Mucosa of rectum (tissue), 2 donors: Measurements from ENCODE around the gene KLK2.

Experiments used
- H3K27ac ChIP-seq, 2 donors: one replicate each; pipeline ENCODE4 v1.7.0; 2013; ENCODE audit warnings: inconsistent platforms in 2 of 2, low read depth in 2 of 2, low read length in 2 of 2
- H3K27me3 ChIP-seq, 2 donors: one replicate each; pipeline ENCODE4 v1.7.0; 2013; ENCODE audit warnings: low read length in 2 of 2; ENCODE audit not compliant: control insufficient read depth in 2 of 2, insufficient read depth in 2 of 2
- H3K36me3 ChIP-seq, 2 donors: one replicate each; pipeline ENCODE4 v1.7.0; 2013; ENCODE audit warnings: low read length in 2 of 2; ENCODE audit not compliant: control insufficient read depth in 2 of 2, insufficient read depth in 2 of 2
- H3K4me1 ChIP-seq, 2 donors: one replicate each; pipeline ENCODE4 v1.7.0; 2013; ENCODE audit warnings: low read length in 2 of 2, mild to moderate bottlenecking in 1 of 2; ENCODE audit not compliant: control insufficient read depth in 2 of 2, insufficient read depth in 2 of 2
- H3K4me3 ChIP-seq, 2 donors: one replicate each; pipeline ENCODE4 v1.7.0; 2013; ENCODE audit warnings: low read length in 2 of 2
- H3K9ac ChIP-seq, 2 donors: one replicate each; pipeline ENCODE4 v1.7.0; 2013; ENCODE audit warnings: low read length in 2 of 2, low read depth in 1 of 2, mild to moderate bottlenecking in 1 of 2
- H3K9me3 ChIP-seq, 2 donors: one replicate each; pipeline ENCODE4 v1.7.0; 2013; ENCODE audit warnings: low read length in 2 of 2; ENCODE audit not compliant: control insufficient read depth in 2 of 2
- donor health status: healthy.
- donor health status: Normal muscosa, but diverticular disease.

Gene KLK2

GRCh38 chr19:50844296-50844935 is 28.8 kb upstream of the KLK2 start:
- Histone ChIP-seq H3K9ac (no peak overlapping the region), H3K27ac (no peak overlapping the region), H3K27me3 (no peaks in the 10 kb centered on the region), H3K4me1 (no peaks in the 10 kb centered on the region), H3K36me3 (no peaks in the 10 kb centered on the region), H3K9me3 (no peaks in the 10 kb centered on the region), H3K4me3 (no peak overlapping the region)

- Histone ChIP-seq H3K27ac (no peak overlapping the region), H3K27me3 (peaks cover 0 to 1% of the 10 kb centered on the region in 2 donors)
Observed at GRCh38 chr19:50850738-50851137, 22.5 kb upstream of the KLK2 start.

GRCh38 chr19:50851620-50852019 is 21.6 kb upstream of the KLK2 start:
- Histone ChIP-seq H3K9ac (no peak overlapping the region), H3K9me3 (no peaks in the 10 kb centered on the region), H3K27me3 (peaks cover 0 to 3% of the 10 kb centered on the region in 2 donors), H3K27ac (no peak overlapping the region), H3K36me3 (no peaks in the 10 kb centered on the region), H3K4me1 (no peaks in the 10 kb centered on the region), H3K4me3 (no peak overlapping the region)

More at GRCh38 chr19:50850738-50851137, 22.5 kb upstream of the KLK2 start:
- Histone ChIP-seq H3K4me1 (no peaks in the 10 kb centered on the region), H3K4me3 (no peak overlapping the region), H3K9ac (no peak overlapping the region), H3K36me3 (no peaks in the 10 kb centered on the region), H3K9me3 (no peaks in the 10 kb centered on the region)

DNA sequence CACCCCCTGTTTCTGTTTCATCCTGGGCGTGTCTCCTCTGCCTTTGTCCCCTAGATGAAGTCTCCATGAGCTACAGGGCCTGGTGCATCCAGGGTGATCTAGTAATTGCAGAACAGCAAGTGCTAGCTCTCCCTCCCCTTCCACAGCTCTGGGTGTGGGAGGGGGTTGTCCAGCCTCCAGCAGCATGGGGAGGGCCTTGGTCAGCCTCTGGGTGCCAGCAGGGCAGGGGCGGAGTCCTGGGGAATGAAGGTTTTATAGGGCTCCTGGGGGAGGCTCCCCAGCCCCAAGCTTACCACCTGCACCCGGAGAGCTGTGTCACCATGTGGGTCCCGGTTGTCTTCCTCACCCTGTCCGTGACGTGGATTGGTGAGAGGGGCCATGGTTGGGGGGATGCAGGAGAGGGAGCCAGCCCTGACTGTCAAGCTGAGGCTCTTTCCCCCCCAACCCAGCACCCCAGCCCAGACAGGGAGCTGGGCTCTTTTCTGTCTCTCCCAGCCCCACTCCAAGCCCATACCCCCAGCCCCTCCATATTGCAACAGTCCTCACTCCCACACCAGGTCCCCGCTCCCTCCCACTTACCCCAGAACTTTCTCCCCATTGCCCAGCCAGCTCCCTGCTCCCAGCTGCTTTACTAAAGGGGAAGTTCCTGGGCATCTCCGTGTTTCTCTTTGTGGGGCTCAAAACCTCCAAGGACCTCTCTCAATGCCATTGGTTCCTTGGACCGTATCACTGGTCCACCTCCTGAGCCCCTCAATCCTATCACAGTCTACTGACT is 18.4 kb upstream of the KLK2 start, which contains the start of gene KLK3:
Gene KLK3 (plus strand): TSS at position 280 of the 775 bp plus-strand sequence. CDS start 41 bp downstream, at position 321.
- Histone ChIP-seq H3K4me1 (no peaks in the 10 kb centered on the region), H3K27ac (no peak within 1 kb of the TSS), H3K4me3 (no peak within 1 kb of the TSS), H3K9me3 (no peaks in the 10 kb centered on the region), H3K27me3 (peaks cover 0 to 3% of the 10 kb centered on the region in 2 donors), H3K9ac (no peak within 1 kb of the TSS), H3K36me3 (no peaks in the 10 kb centered on the region)

DNA sequence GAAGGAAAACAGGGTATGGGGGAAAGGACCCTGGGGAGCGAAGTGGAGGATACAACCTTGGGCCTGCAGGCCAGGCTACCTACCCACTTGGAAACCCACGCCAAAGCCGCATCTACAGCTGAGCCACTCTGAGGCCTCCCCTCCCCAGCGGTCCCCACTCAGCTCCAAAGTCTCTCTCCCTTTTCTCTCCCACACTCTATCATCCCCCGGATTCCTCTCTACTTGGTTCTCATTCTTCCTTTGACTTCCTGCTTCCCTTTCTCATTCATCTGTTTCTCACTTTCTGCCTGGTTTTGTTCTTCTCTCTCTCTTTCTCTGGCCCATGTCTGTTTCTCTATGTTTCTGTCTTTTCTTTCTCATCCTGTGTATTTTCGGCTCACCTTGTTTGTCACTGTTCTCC is 15.9 kb upstream of the KLK2 start:
- H3K9ac ChIP-seq, result no peak overlapping the region
- H3K27me3 ChIP-seq, result peaks cover 0 to 3% of the 10 kb centered on the region in 2 donors

GRCh38 chr19:50858886-50859285 is 14.4 kb upstream of the KLK2 start:
- H3K27me3 ChIP-seq, result peaks cover 0 to 3% of the 10 kb centered on the region in 2 donors

More for the DNA sequence above, 15.9 kb upstream of the KLK2 start:
- no peak overlapping the region for H3K27ac ChIP-seq
- H3K4me3 ChIP-seq, result no peak overlapping the region
- no peaks in the 10 kb centered on the region for H3K36me3 ChIP-seq
- H3K4me1 ChIP-seq, result no peaks in the 10 kb centered on the region
- H3K9me3 ChIP-seq, result no peaks in the 10 kb centered on the region

GRCh38 chr19:50859849-50860248 is 13.4 kb upstream of the KLK2 start:
- Histone ChIP-seq H3K9ac (no peak overlapping the region), H3K9me3 (no peaks in the 10 kb centered on the region), H3K4me3 (no peak overlapping the region), H3K27me3 (peaks cover 0 to 3% of the 10 kb centered on the region in 2 donors), H3K36me3 (no peaks in the 10 kb centered on the region), H3K4me1 (no peaks in the 10 kb centered on the region), H3K27ac (no peak overlapping the region)

More at GRCh38 chr19:50858886-50859285, 14.4 kb upstream of the KLK2 start:
- H3K9ac ChIP-seq, result no peak overlapping the region
- no peak overlapping the region for H3K4me3 ChIP-seq
- H3K36me3 ChIP-seq, result no peaks in the 10 kb centered on the region
- no peak overlapping the region for H3K27ac ChIP-seq
- no peaks in the 10 kb centered on the region for H3K9me3 ChIP-seq
- no peaks in the 10 kb centered on the region for H3K4me1 ChIP-seq

- no peaks in the 10 kb centered on the region for H3K36me3 ChIP-seq
- H3K4me3 ChIP-seq, result no peak overlapping the region
- H3K27ac ChIP-seq, result no peak overlapping the region
- no peaks in the 10 kb centered on the region for H3K4me1 ChIP-seq
- no peaks in the 10 kb centered on the region for H3K9me3 ChIP-seq
- H3K9ac ChIP-seq, result no peak overlapping the region
- H3K27me3 ChIP-seq, result no peaks in the 10 kb centered on the region
Observed at GRCh38 chr19:50861010-50861409, 12.2 kb upstream of the KLK2 start.

GRCh38 chr19:50861496-50862286 is 11.5 kb upstream of the KLK2 start:
- H3K27me3 ChIP-seq, result no peaks in the 10 kb centered on the region
- H3K27ac ChIP-seq, result no peak overlapping the region

GRCh38 chr19:50869479-50869878 is 3.8 kb upstream of the KLK2 start:
- no peaks in the 10 kb centered on the region for H3K4me1 ChIP-seq
- no peaks in the 10 kb centered on the region for H3K9me3 ChIP-seq
- H3K27me3 ChIP-seq, result no peaks in the 10 kb centered on the region
- H3K27ac ChIP-seq, result no peak overlapping the region
- no peak overlapping the region for H3K4me3 ChIP-seq
- H3K36me3 ChIP-seq, result no peaks in the 10 kb centered on the region
- no peak overlapping the region for H3K9ac ChIP-seq

More at GRCh38 chr19:50861496-50862286, 11.5 kb upstream of the KLK2 start:
- no peaks in the 10 kb centered on the region for H3K9me3 ChIP-seq
- H3K9ac ChIP-seq, result no peak overlapping the region
- no peak overlapping the region for H3K4me3 ChIP-seq
- H3K4me1 ChIP-seq, result no peaks in the 10 kb centered on the region
- no peaks in the 10 kb centered on the region for H3K36me3 ChIP-seq
